IMR-90 (cell line): Measurements from ENCODE around the gene ITIH2. TPM values are rescaled to one million over a fixed set of nuclear protein-coding genes. Genes with fewer than 3 reads are reported as not detected.

Source experiments
- ATAC-seq: fragments of 200-7000 bp; cut with Tn5 transposase; 2 replicates; pipeline ENCODE4 v1.9.1; 2020; ENCODE audit warnings: low read depth, mild to moderate bottlenecking, moderate library complexity
- BruUV-seq: library from RNA; stranded (reverse); fragments of 400-500 nt; replicated peaks from 2 replicates; lab custom pipeline; 2021; lab: Mats Ljungman, UMichigan
- CTCF ChIA-PET: fragments of 300-600 bp; formaldehyde crosslinking; extraction: SDS; loops from one replicate; lab custom pipeline; 2021; ENCODE audit warnings: antibody characterized with exemption; lab: Yijun Ruan, JAX
- POLR2A ChIA-PET: fragments of 300-600 bp; sonication (Branson Sonifier 250); formaldehyde crosslinking; loops from one replicate; lab custom pipeline; 2022; ENCODE audit warnings: antibody characterized with exemption; ENCODE audit not compliant: unreplicated experiment; lab: Charles Lee
- DNase-seq: peaks from one replicate; pipeline ENCODE4 v3.0.0; 2013
- H2AFZ ChIP-seq: replicated peaks from 2 replicates; pipeline ENCODE3; 2013; ENCODE audit warnings: low read length, mild to moderate bottlenecking; ENCODE audit not compliant: poor library complexity
- H2AK5ac ChIP-seq: 2 replicates; pipeline ENCODE4 v1.6.1; 2013; ENCODE audit warnings: low read depth, low read length, inconsistent platforms
- H2AK9ac ChIP-seq: replicated peaks from 2 replicates; pipeline ENCODE3; 2013; ENCODE audit warnings: mild to moderate bottlenecking, low read depth, low read length, moderate library complexity; ENCODE audit not compliant: poor library complexity
- H2BK120ac ChIP-seq: 2 replicates; pipeline ENCODE4 v1.6.1; 2013; ENCODE audit warnings: low read depth, low read length, inconsistent platforms
- H2BK15ac ChIP-seq: 3 replicates; pipeline ENCODE4 v1.6.1; 2013; ENCODE audit warnings: low read depth, low read length, inconsistent platforms
- H2BK20ac ChIP-seq: 2 replicates; pipeline ENCODE4 v1.6.1; 2013; ENCODE audit warnings: low read depth, mild to moderate bottlenecking, inconsistent platforms, low read length, moderate library complexity
- H2BK5ac ChIP-seq: 2 replicates; pipeline ENCODE4 v1.6.1; 2013; ENCODE audit warnings: mild to moderate bottlenecking, low read depth, low read length, inconsistent platforms; ENCODE audit not compliant: poor library complexity, severe bottlenecking
- H3K14ac ChIP-seq: replicated peaks from 2 replicates; pipeline ENCODE4 v1.6.1; 2013; ENCODE audit warnings: low read depth, low read length, inconsistent platforms
- H3K18ac ChIP-seq: 2 replicates; pipeline ENCODE4 v1.6.1; 2013; ENCODE audit warnings: low read depth, low read length, control low read depth
- H3K23ac ChIP-seq: 2 replicates; pipeline ENCODE4 v1.6.1; 2013; ENCODE audit warnings: low read depth, low read length, inconsistent platforms
- H3K27ac ChIP-seq: 2 replicates; pipeline ENCODE4 v1.5.1; 2013; ENCODE audit warnings: mild to moderate bottlenecking, control low read depth, low read length; ENCODE audit not compliant: insufficient read depth
- H3K27me3 ChIP-seq: 2 replicates; pipeline ENCODE4 v1.6.1; 2013; ENCODE audit warnings: low read length; ENCODE audit not compliant: control insufficient read depth, insufficient read depth
- H3K36me3 ChIP-seq: 2 replicates; pipeline ENCODE4 v1.6.1; 2013; ENCODE audit warnings: low read length, mixed read lengths; ENCODE audit not compliant: control insufficient read depth, insufficient read depth
- H3K4ac ChIP-seq: 2 replicates; pipeline ENCODE4 v1.6.1; 2013; ENCODE audit warnings: low read depth, low read length, inconsistent platforms
- H3K4me1 ChIP-seq: 2 replicates; pipeline ENCODE4 v1.6.1; 2013; ENCODE audit warnings: low read length, mixed read lengths; ENCODE audit not compliant: control insufficient read depth, insufficient read depth
- H3K4me2 ChIP-seq: 2 replicates; pipeline ENCODE4 v1.6.1; 2013; ENCODE audit warnings: low read depth, mild to moderate bottlenecking, control low read depth, low read length, moderate library complexity
- H3K4me3 ChIP-seq: 2 replicates; pipeline ENCODE4 v1.5.1; 2013; ENCODE audit warnings: low read depth, mild to moderate bottlenecking, control low read depth, low read length, moderate library complexity; ENCODE audit not compliant: insufficient read depth
- H3K56ac ChIP-seq: 2 replicates; pipeline ENCODE4 v1.6.1; 2013; ENCODE audit warnings: low read length, inconsistent platforms; ENCODE audit not compliant: insufficient read depth; ENCODE audit errors: extremely low read depth
- H3K79me1 ChIP-seq, 2 experiments: 2 replicates each; pipeline ENCODE4 v1.6.1; 2013; ENCODE audit warnings: low read length in 2 of 2, inconsistent platforms in 1 of 2, low read depth in 1 of 2
- H3K9ac ChIP-seq: 2 replicates; pipeline ENCODE4 v1.6.1; 2013; ENCODE audit warnings: low read depth, low read length, control low read depth
- H3K9me1 ChIP-seq: 2 replicates; pipeline ENCODE4 v1.6.1; 2013; ENCODE audit warnings: low read length, inconsistent platforms; ENCODE audit not compliant: insufficient read depth
- H3K9me3 ChIP-seq: 2 replicates; pipeline ENCODE4 v1.6.1; 2013; ENCODE audit warnings: low read length; ENCODE audit not compliant: control insufficient read depth, insufficient read depth
- H4K20me1 ChIP-seq: 2 replicates; pipeline ENCODE4 v1.6.1; 2013; ENCODE audit warnings: low read length, inconsistent platforms; ENCODE audit not compliant: insufficient read depth
- H4K5ac ChIP-seq: 2 replicates; pipeline ENCODE4 v1.6.1; 2013; ENCODE audit warnings: mild to moderate bottlenecking, low read depth, low read length, control low read depth
- H4K8ac ChIP-seq, 2 experiments: 2 replicates each; pipeline ENCODE4 v1.6.1; 2013; ENCODE audit warnings: low read depth in 2 of 2, low read length in 2 of 2, control low read depth in 1 of 2, inconsistent platforms in 1 of 2
- H4K91ac ChIP-seq: 2 replicates; pipeline ENCODE4 v1.6.1; 2013; ENCODE audit warnings: low read depth, low read length, inconsistent platforms; ENCODE audit not compliant: insufficient read depth
- CHD1 ChIP-seq: IDR thresholded peaks from 2 replicates; pipeline ENCODE4 v1.6.1; 2012; ENCODE audit warnings: low read depth, low read length, improper control_type of control experiment
- ELK1 ChIP-seq: fragments of 150-350 bp; IDR thresholded peaks from 2 replicates; pipeline ENCODE4 v1.6.1; 2016; ENCODE audit warnings: low read depth, mild to moderate bottlenecking, low read length, moderate library complexity, borderline replicate concordance
- POLR2A ChIP-seq: IDR thresholded peaks from 2 replicates; pipeline ENCODE4 v1.6.1; 2012; ENCODE audit warnings: mild to moderate bottlenecking, low read depth, low read length
- WGBS, 2 experiments: methylation state at CpG; one replicate each; pipeline versions ENCODE4 v1.1.5 to v1.1.7; 2013; ENCODE audit warnings: missing lambda C conversion rate in 2 of 2; ENCODE audit not compliant: insufficient read length in 1 of 2; ENCODE audit errors: extremely low coverage in 2 of 2; 5-methylcytosine and 5-hydroxymethylcytosine counted together
- dilution Hi-C: fragments of 300-500 bp; cut with HindIII; formaldehyde crosslinking; loops from one replicate; pipeline ENCODE4 v1.14.3; 2018; ENCODE audit warnings: low sequenced_read_pairs; ENCODE audit not compliant: unreplicated experiment
- in situ Hi-C: fragments of 300-500 bp; cut with MboI; formaldehyde crosslinking; loops from 3 replicates; pipeline ENCODE4 v1.14.3; 2019; ENCODE audit warnings: low sequenced_read_pairs, inconsistent platforms, mixed read lengths
- intact Hi-C: fragments of 100-400 bp; cut with micrococcal nuclease; formaldehyde crosslinking; loops from 2 replicates; pipeline ENCODE4 v1.10.0; 2022
- polyA plus RNA-seq, 3 experiments: library from polyadenylated mRNA; depleted of rRNA; stranded (reverse); fragments of >200 nt; gene quantifications; 2 replicates each; pipeline ENCODE4 v1.2.3, GENCODE V29; 2012; ENCODE audit warnings: low replicate concordance in 1 of 3
- total RNA-seq: library from RNA; depleted of rRNA; stranded (reverse); fragments of >200 nt; gene quantifications from 2 replicates; pipeline ENCODE4 v1.2.3, GENCODE V29; 2012

The ITIH2 gene
- total and polyA plus RNA-seq, 2 of the 4 experiments (the other 2 are of a cell fraction), result not detected

GRCh38 chr10:7786430-7786829, 83.3 kb downstream of the ITIH2 start:
- Histone ChIP-seq H3K56ac (no peak overlapping the region), H3K79me1 (peaks cover under 1 to 39% of the 10 kb centered on the region in 2 experiments; a peak in 3 of 4 replicates), H3K14ac (no peak overlapping the region), H4K20me1 (peaks cover 41% of the 10 kb centered on the region), H2BK15ac (no peak overlapping the region), H2AK9ac (no peak overlapping the region), H4K8ac (no peak overlapping the region), H2BK120ac (no peak overlapping the region), H2BK5ac (no peak overlapping the region), H3K27ac (no peak overlapping the region), H2AK5ac (no peak overlapping the region), H3K4ac (no peak overlapping the region), H3K27me3 (no peaks in the 10 kb centered on the region), H2AFZ (no peak overlapping the region), H3K18ac (no peak overlapping the region), H3K9me1 (0 out of 2 replicates have a peak, but pooled peaks cover 4% of the 10 kb centered on the region), H3K4me1 (no peaks in the 10 kb centered on the region), H3K4me3 (no peak overlapping the region), H3K36me3 (peaks cover 1% of the 10 kb centered on the region), H3K4me2 (peak overlapping the region; percentile 98), H3K23ac (no peak overlapping the region), H4K5ac (no peak overlapping the region), H3K9me3 (no peaks in the 10 kb centered on the region), H3K9ac (no peak overlapping the region), H2BK20ac (no peak overlapping the region), H4K91ac (no peak overlapping the region)
- DNase-seq (no peak), ATAC-seq (no peak)
- no CpG with 5 or more reads among the region's 3 CpGs for WGBS, 2 experiments
- CTCF ChIA-PET, result no interaction called here
- TF ChIP-seq POLR2A (no peak), ELK1 (no peak), CHD1 (no peak)
- POLR2A ChIA-PET, result no interaction called here
- intact Hi-C loops (no loop called here), in situ Hi-C loops (loop anchor here (25.0 kb wide), 1 partner anchor 1049 kb away; no protein-coding TSS in a partner anchor), dilution Hi-C loops (no loop called here)
- no TSS peak for BruUV-seq
